GM21786 (cell line): ENCODE results near the gene SF3B6.
"Not testable (repeated sequence)": the region's sequence is repeated elsewhere in the genome, so short reads cannot be mapped to it uniquely, and the experiment has no call there.

Experiments
- ATAC-seq: cut with Tn5 transposase; IDR thresholded peaks from one replicate; pipeline ENCODE4 v1.9.1; 2021; ENCODE audit not compliant: unreplicated experiment

SF3B6 gene

GRCh38 chr2:24095171-24095677, 19.1 kb upstream of the SF3B6 start:
- not testable (repeated sequence) for ATAC-seq

- ATAC-seq, result not testable (repeated sequence)
Observed at GRCh38 chr2:24093270-24093669, 17.1 kb upstream of the SF3B6 start.

- no peak for ATAC-seq
Observed at GRCh38 chr2:24088821-24089359, 12.8 kb upstream of the SF3B6 start.

GRCh38 chr2:24087032-24087431, 10.9 kb upstream of the SF3B6 start:
- ATAC-seq, result no peak

- no peak for ATAC-seq
Observed at GRCh38 chr2:24086241-24086640, 10.1 kb upstream of the SF3B6 start.

GRCh38 chr2:24085200-24085489, 9.0 kb upstream of the SF3B6 start:
- no peak for ATAC-seq

- peak; percentile 81 for ATAC-seq
Observed at GRCh38 chr2:24084386-24085199, 8.5 kb upstream of the SF3B6 start, which contains the start of gene TP53I3. TSS of gene TP53I3 (minus strand) at chr2:24084834. CDS start at chr2:24084326, 508 bp downstream.

GRCh38 chr2:24083567-24084385, 7.7 kb upstream of the SF3B6 start:
- peak; percentile 74 for ATAC-seq

- ATAC-seq, result no peak
Observed at GRCh38 chr2:24082787-24083566, 6.9 kb upstream of the SF3B6 start.

GRCh38 chr2:24080701-24081100, 4.6 kb upstream of the SF3B6 start:
- no peak for ATAC-seq

GRCh38 chr2:24077879-24078278, 1.8 kb upstream of the SF3B6 start:
- ATAC-seq, result no peak

GRCh38 chr2:24077535-24077877, 1.4 kb upstream of the SF3B6 start:
- no peak for ATAC-seq

- ATAC-seq, result peak; percentile 1
Observed at GRCh38 chr2:24076849-24077534, 866 bp upstream of the SF3B6 start.

GRCh38 chr2:24075259-24075658, 867 bp downstream of the SF3B6 start:
- ATAC-seq, result no peak

GRCh38 chr2:24073816-24074215, 2.3 kb downstream of the SF3B6 start:
- no peak for ATAC-seq

GRCh38 chr2:24072259-24072658, 3.9 kb downstream of the SF3B6 start:
- no peak for ATAC-seq

GRCh38 chr2:24065341-24065740, 10.8 kb downstream of the SF3B6 start:
- no peak for ATAC-seq

GRCh38 chr2:24058564-24059271, 17.4 kb downstream of the SF3B6 start:
- ATAC-seq, result no peak

GRCh38 chr2:24055750-24056149, 20.4 kb downstream of the SF3B6 start:
- ATAC-seq, result no peak
